Measurements from ENCODE around the gene JAKMIP3. TPM values are rescaled to one million over a fixed set of nuclear protein-coding genes. Genes with fewer than 3 reads are reported as not detected.

The JAKMIP3 gene
- total RNA-seq, 1 donor from 2014 or later = not detected

DNA sequence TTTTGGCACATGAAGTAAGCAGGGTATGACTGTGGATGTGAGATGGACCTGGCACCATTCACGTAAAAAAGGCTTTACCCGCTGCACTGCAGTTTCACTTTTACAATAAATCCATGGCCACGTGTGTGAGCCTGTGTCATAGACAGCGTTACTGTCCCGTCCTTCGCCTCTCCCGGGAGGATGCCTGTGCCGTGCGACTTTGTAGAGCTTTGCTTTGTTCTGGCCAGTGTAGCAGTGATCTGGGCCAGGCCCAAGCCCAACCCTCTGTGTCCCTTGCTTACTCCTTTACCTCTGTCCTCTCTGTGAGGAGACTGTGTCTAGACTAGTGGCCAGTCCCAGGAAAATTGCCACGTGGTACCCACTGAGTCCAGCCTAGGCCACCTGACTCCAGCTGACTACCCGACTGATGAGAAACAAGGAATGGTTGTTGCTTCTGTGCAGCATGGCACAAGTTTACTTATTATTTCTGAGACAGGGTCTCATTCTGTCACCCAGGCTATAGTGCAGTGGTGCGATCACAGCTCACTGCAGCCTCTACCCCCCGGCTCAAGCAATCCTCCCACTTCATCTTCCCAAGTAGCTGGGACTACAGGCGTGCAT, 48.1 kb downstream of the JAKMIP3 start:
- TF ChIP-seq, protein P1, sequence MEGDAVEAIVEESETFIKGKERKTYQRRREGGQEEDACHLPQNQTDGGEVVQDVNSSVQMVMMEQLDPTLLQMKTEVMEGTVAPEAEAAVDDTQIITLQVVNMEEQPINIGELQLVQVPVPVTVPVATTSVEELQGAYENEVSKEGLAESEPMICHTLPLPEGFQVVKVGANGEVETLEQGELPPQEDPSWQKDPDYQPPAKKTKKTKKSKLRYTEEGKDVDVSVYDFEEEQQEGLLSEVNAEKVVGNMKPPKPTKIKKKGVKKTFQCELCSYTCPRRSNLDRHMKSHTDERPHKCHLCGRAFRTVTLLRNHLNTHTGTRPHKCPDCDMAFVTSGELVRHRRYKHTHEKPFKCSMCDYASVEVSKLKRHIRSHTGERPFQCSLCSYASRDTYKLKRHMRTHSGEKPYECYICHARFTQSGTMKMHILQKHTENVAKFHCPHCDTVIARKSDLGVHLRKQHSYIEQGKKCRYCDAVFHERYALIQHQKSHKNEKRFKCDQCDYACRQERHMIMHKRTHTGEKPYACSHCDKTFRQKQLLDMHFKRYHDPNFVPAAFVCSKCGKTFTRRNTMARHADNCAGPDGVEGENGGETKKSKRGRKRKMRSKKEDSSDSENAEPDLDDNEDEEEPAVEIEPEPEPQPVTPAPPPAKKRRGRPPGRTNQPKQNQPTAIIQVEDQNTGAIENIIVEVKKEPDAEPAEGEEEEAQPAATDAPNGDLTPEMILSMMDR (IDR thresholded peaks at IDR 0.05; ENCODE audit: insufficient read depth, low read length, severe bottlenecking) = no peak
- no peak for DNase-seq (ENCODE audit: low read depth)

DNA sequence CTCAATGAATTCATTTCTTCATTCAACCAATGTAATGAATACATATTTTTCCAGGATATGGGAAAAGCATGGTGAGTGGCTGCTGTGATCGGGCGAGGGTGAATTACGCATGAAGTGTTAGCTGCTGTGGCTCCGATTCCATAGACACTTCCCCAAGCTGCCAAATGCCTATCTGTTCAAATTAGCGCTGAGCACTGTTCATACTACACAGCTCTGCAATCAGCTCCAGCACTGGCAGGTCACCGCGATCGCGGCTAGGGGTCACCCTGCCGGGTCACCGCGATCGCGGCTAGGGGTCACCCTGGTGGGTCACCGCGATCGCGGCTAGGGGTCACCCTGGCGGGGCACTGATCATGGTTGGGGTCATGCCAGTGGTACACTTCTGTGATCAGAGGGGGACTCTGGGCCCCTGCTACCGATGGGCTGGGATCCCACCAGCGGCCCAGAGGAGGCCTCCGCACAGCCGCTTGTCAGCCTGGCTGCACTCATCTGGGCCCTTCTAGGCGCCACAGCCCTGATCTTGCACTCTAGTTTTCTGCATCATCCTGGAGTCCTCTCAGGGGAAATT, 49.3 kb downstream of the JAKMIP3 start:
- TF ChIP-seq, protein P1 (IDR thresholded peaks at IDR 0.05; ENCODE audit: insufficient read depth, low read length, severe bottlenecking) = no peak
- no peak overlapping the region for H3K4me3 ChIP-seq (ENCODE audit: low read depth, low read length)
- no peak for FAIRE-seq
- no peak for DNase-seq (ENCODE audit: low read depth)
- no peaks in the 10 kb centered on the region for H3K36me3 ChIP-seq (ENCODE audit: control insufficient read depth, insufficient read depth, low read length)
- no peaks in the 10 kb centered on the region for H3K27me3 ChIP-seq (ENCODE audit: control insufficient read depth, insufficient read depth, low read length)

More for the DNA sequence above, 48.1 kb downstream of the JAKMIP3 start:
- FAIRE-seq = no peak
- no peaks in the 10 kb centered on the region for H3K36me3 ChIP-seq (ENCODE audit: control insufficient read depth, insufficient read depth, low read length)
- H3K4me3 ChIP-seq (ENCODE audit: low read depth, low read length) = no peak overlapping the region
- no peaks in the 10 kb centered on the region for H3K27me3 ChIP-seq (ENCODE audit: control insufficient read depth, insufficient read depth, low read length)

Other genes starting within 250 kb of the JAKMIP3 start
- 31.7 and 34.2 TPM in 2 replicates for gene PPP2R2D, start 164.9 kb upstream of the JAKMIP3 start, total RNA-seq
- 84.0 and 96.5 TPM in 2 replicates for gene BNIP3, start 84.0 kb upstream of the JAKMIP3 start, total RNA-seq
- gene DPYSL4, start 121.0 kb downstream of the JAKMIP3 start, total RNA-seq = 0.13 and 0.26 TPM in 2 replicates
- gene STK32C, start 242.0 kb downstream of the JAKMIP3 start, total RNA-seq = 9.7 and 14.6 TPM in 2 replicates